DND-41 (cell line): ENCODE data around the gene UBLCP1.

Experiments
- CTCF ChIP-seq: IDR thresholded peaks from 2 replicates; pipeline ENCODE4 v1.5.1; 2012; ENCODE audit warnings: borderline replicate concordance, low read length, moderate library complexity, mild to moderate bottlenecking; ENCODE audit not compliant: poor library complexity, severe bottlenecking; ENCODE audit errors: extremely low read depth
- EZH2 ChIP-seq: IDR thresholded peaks from 3 replicates; pipeline ENCODE4 v1.6.1; 2012; ENCODE audit warnings: borderline replicate concordance, low read depth, mild to moderate bottlenecking, moderate library complexity, low read length, inconsistent platforms; ENCODE audit not compliant: severe bottlenecking

GRCh38 chr5:159332800-159333544 lies 69.9 kb downstream of the UBLCP1 start:
- TF ChIP-seq CTCF (no peak), EZH2 (no peak)
